WTC11 (cell line): ENCODE data around the gene ZNF20.

Experiments
- MYBL2 ChIP-seq: sonication (generic); formaldehyde crosslinking; IDR thresholded peaks from 2 replicates; pipeline ENCODE4 v1.8.1; 2023; ENCODE audit warnings: mild to moderate bottlenecking, moderate library complexity, missing genetic modification reagents
- ZNF121 ChIP-seq: sonication (generic); formaldehyde crosslinking; IDR thresholded peaks from 2 replicates; pipeline ENCODE4 v1.8.0; 2023; ENCODE audit warnings: missing genetic modification reagents

- TF ChIP-seq MYBL2: no peak
- no peak for TF ChIP-seq ZNF121 (CRISPR knock-in tag)
Observed at GRCh38 chr19:12155324-12155860, 15.2 kb upstream of the ZNF20 start.
